Thoracic aorta (tissue), 2 donors: Measurements from ENCODE around the gene DGKH. TPM values are rescaled to one million over a fixed set of nuclear protein-coding genes. Genes with fewer than 3 reads are reported as not detected.

Source experiments
- ATAC-seq: fragments of 150-250 bp; one replicate; pipeline ENCODE4 v1.8.0; 2017; ENCODE audit warnings: low read depth; ENCODE audit not compliant: insufficient number of reproducible peaks, low FRiP score
- DNase-seq: peaks from one replicate; pipeline ENCODE4 v3.0.0-alpha.2; 2020; ENCODE audit warnings: low spot score
- H3K27ac ChIP-seq, 2 donors: fragments of 200-600 bp; sonication (generic); 1 replicate in 1 of 2; 2 replicates in 1 of 2; pipeline ENCODE4 v1.5.1; 2016; ENCODE audit warnings: mild to moderate bottlenecking in 2 of 2, moderate library complexity in 2 of 2
- H3K27me3 ChIP-seq: fragments of 200-600 bp; sonication (generic); replicated peaks from 2 replicates; pipeline ENCODE4 v1.6.0; 2016; ENCODE audit warnings: mild to moderate bottlenecking; ENCODE audit not compliant: insufficient read depth
- H3K36me3 ChIP-seq: fragments of 200-600 bp; sonication (generic); one replicate; pipeline ENCODE4 v1.5.1; 2016
- H3K4me1 ChIP-seq, 2 donors: fragments of 200-600 bp; sonication (generic); 1 replicate in 1 of 2; 2 replicates in 1 of 2; pipeline versions ENCODE4 v1.5.1 to v1.6.0; 2016; ENCODE audit warnings: low read depth in 2 of 2, mild to moderate bottlenecking in 1 of 2; ENCODE audit not compliant: control insufficient read depth in 1 of 2
- H3K4me3 ChIP-seq: fragments of 200-600 bp; sonication (generic); 2 replicates; pipeline ENCODE4 v1.5.1; 2016; ENCODE audit warnings: mild to moderate bottlenecking
- H3K9me3 ChIP-seq: fragments of 200-600 bp; sonication (generic); 2 replicates; pipeline ENCODE4 v1.5.1; 2016
- total RNA-seq, 2 donors: library from RNA; depleted of rRNA; stranded (reverse); fragments of >200 nt; gene quantifications; one replicate each; pipeline versions ENCODE4 v1.1.0 to v1.2.3, GENCODE V29; 2016
- TF ChIP-seq, protein P1 (sequence below): fragments of 200-600 bp; sonication (generic); IDR thresholded peaks from one replicate; pipeline ENCODE4 v1.5.1; 2019; ENCODE audit warnings: antibody characterized with exemption

The DGKH gene
- total RNA-seq, 2 donors from 2014 or later = 18.3 to 37.8 TPM

DNA sequence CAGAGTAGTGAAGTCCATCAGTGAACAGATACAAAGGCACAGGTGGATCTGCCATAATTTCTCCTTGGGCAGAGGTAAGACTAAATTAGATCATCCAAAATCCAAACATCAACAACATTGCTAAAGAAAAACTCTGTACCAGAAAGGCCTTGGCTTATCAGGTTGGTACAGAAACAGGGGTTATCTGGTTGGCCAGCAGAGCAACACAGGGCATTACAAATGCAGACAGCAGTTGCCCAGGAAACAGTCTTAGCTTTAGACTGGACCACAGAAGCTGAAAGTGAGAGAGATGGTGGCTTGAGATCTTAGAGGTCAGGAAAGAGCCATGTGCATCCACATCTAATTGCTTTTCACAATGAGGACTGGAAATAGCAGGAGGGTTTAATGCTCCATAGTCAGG, 26.6 kb upstream of the DGKH start:
- DNase-seq (no peak), ATAC-seq (no peak)
- no peaks in the 10 kb centered on the region for H3K4me1 ChIP-seq
- no peaks in the 10 kb centered on the region for H3K9me3 ChIP-seq
- H3K36me3 ChIP-seq = no peaks in the 10 kb centered on the region
- TF ChIP-seq, protein P1, sequence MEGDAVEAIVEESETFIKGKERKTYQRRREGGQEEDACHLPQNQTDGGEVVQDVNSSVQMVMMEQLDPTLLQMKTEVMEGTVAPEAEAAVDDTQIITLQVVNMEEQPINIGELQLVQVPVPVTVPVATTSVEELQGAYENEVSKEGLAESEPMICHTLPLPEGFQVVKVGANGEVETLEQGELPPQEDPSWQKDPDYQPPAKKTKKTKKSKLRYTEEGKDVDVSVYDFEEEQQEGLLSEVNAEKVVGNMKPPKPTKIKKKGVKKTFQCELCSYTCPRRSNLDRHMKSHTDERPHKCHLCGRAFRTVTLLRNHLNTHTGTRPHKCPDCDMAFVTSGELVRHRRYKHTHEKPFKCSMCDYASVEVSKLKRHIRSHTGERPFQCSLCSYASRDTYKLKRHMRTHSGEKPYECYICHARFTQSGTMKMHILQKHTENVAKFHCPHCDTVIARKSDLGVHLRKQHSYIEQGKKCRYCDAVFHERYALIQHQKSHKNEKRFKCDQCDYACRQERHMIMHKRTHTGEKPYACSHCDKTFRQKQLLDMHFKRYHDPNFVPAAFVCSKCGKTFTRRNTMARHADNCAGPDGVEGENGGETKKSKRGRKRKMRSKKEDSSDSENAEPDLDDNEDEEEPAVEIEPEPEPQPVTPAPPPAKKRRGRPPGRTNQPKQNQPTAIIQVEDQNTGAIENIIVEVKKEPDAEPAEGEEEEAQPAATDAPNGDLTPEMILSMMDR = no peak
- H3K4me3 ChIP-seq = no peak overlapping the region
- H3K27ac ChIP-seq = no peak overlapping the region
- no peaks in the 10 kb centered on the region for H3K27me3 ChIP-seq

DNA sequence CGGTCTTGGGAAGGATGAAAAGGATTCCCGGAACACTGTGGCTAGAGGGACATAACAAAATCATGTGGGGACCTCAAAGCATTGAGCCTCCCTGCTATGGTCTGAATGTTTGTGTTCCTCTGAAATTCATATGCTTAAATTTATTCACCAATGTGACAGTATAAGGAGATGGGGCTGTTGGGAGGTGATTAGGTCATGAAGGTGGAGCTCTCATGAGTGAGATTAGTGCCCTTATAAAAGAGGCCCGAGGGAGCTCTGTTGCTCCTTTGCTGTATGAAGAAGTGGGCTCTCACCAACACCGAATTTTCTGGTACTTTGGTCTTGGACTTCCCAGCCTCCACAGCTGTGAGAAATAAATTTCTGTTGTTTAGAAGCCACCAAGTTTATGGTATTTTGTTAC, 26.1 kb upstream of the DGKH start:
- DNase-seq = no peak
- no peak overlapping the region for H3K27ac ChIP-seq
- no peaks in the 10 kb centered on the region for H3K36me3 ChIP-seq
- no peak overlapping the region for H3K4me3 ChIP-seq
- no peaks in the 10 kb centered on the region for H3K4me1 ChIP-seq
- no peaks in the 10 kb centered on the region for H3K9me3 ChIP-seq
- no peak for ATAC-seq
- TF ChIP-seq, protein P1 = no peak
- H3K27me3 ChIP-seq = no peaks in the 10 kb centered on the region

DNA sequence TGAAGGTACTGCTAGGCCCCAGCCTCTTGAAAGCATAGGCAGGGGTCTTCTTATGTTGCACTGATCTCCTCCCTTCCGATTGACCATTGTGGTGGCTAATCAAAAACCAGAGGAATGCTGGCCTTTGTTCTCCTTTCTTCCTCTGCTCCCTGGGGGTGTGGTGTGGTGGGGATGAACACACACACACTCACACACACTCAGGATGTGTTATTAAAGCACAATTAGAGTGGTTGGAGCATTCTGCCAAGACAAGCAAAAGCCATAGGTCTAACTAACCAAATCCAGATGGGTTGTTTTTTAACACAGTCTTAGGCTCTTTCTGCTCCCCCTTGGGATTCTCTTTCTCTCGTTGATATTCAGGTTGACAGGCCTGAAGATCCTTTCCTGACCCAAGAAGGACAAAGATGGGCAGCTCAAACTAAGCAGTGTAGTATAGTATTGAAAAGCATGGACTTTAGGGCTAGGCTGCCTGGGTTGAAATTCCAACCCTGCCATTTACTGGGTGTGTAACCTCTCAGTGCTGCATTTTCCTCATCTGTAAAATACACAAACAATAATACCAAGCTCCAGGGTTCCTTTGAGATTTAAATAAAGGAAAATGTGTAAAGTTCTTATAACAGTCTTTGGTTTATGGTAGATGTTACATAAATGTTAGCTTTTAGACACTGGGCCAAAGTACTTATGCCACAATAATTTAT, 25.5 kb upstream of the DGKH start:
- TF ChIP-seq, protein P1 = no peak
- no peak overlapping the region for H3K27ac ChIP-seq
- no peak for ATAC-seq

DNA sequence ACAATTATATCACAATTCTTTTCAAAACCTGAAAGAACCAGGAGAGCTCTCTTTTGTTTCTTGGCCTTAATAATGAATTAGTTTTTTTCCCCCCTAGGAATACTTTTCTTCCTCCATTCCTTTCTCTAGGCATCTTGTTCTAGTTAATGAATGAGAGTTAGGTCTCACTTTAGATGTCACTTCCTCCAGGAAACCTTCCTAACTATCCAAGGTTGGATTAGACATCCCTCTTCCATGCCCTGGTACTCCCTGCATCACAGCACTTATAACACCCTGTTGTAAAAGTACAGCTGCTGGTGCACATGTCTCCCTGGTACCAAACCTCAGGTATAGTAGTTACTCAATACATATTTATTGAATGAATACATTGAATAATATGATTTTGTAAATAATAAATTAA, 21.2 kb upstream of the DGKH start:
- H3K9me3 ChIP-seq = no peaks in the 10 kb centered on the region
- H3K27ac ChIP-seq = no peak overlapping the region
- DNase-seq (no peak), ATAC-seq (no peak)
- TF ChIP-seq, protein P1 = no peak
- H3K4me1 ChIP-seq = no peaks in the 10 kb centered on the region
- H3K36me3 ChIP-seq = no peaks in the 10 kb centered on the region
- no peak overlapping the region for H3K4me3 ChIP-seq
- H3K27me3 ChIP-seq = no peaks in the 10 kb centered on the region

More for the DNA sequence above, 25.5 kb upstream of the DGKH start:
- Histone ChIP-seq H3K9me3 (no peaks in the 10 kb centered on the region), H3K4me3 (no peak overlapping the region), H3K4me1 (no peaks in the 10 kb centered on the region), H3K27me3 (no peaks in the 10 kb centered on the region), H3K36me3 (no peaks in the 10 kb centered on the region)
- DNase-seq = no peak

DNA sequence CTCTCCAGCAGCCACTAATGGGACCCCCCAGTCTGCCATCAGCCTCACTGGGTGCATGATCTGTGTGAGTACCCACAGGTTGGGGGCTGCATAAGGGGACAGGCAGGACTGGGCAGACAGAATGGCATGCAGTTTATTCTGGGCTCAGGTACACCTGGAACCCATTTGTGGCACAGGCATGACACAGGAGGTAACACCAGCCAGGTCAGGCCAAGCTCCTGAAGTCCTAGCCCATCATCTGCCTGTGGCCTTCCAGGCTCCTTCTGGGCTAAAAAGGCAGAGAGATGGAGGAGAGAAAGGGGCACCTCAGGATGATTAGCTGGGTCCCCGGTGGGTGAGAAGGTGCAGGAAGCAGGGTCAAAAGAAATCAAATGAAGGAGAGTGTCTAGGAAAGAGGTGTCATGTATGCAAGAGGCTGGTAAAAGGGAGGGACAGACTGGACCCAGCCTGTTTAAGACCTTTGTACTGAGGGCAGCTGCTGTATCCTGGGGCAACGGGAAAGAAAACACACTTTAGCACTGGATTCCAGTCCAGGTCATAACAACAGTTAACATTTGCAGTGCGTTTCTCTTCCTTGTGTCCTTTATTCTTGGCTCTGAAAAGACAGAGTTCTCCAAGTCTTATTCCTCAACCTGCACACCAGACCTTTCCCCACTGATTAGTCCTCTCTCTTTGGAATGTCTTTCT, 20.2 kb upstream of the DGKH start:
- Histone ChIP-seq H3K4me3 (no peak overlapping the region), H3K9me3 (no peaks in the 10 kb centered on the region), H3K27ac (no peak overlapping the region), H3K36me3 (no peaks in the 10 kb centered on the region), H3K4me1 (no peaks in the 10 kb centered on the region), H3K27me3 (no peaks in the 10 kb centered on the region)
- ATAC-seq (no peak), DNase-seq (no peak)
- TF ChIP-seq, protein P1 = no peak
